Measurements from ENCODE around the gene FAM193B. TPM values are rescaled to one million over a fixed set of nuclear protein-coding genes. Genes with fewer than 3 reads are reported as not detected.

Gene FAM193B
- total and polyA plus RNA-seq, 4 donors: 14.3 to 31.8 (median 15.8) TPM

- DNase-seq (ENCODE audit: low spot score): no peak
- Histone ChIP-seq H3K27me3 (ENCODE audit: control insufficient read depth in 4 of 4, insufficient read depth in 4 of 4, low read length in 3 of 4) (no peaks in the 10 kb centered on the region), H3K36me3 (ENCODE audit: control insufficient read depth in 4 of 4, insufficient read depth in 3 of 4, low read depth in 1 of 4, low read length in 3 of 4) (peaks cover 14 to 19% (median 18%) of the 10 kb centered on the region in 4 donors), H3K4me3 (ENCODE audit: low read depth in 1 of 3, low read length in 3 of 3) (no peak overlapping the region), H3K9me3 (ENCODE audit: control insufficient read depth in 4 of 4, low read length in 3 of 4) (no peaks in the 10 kb centered on the region), H3K27ac (ENCODE audit: low read depth in 1 of 2, low read length in 2 of 2) (no peak overlapping the region), H3K4me1 (ENCODE audit: control insufficient read depth in 4 of 4, insufficient read depth in 4 of 4, low read length in 3 of 4) (peaks cover 2 to 18% (median 9%) of the 10 kb centered on the region in 4 donors), H3K9ac (ENCODE audit: low read depth in 1 of 2, low read length in 2 of 2) (no peak overlapping the region)
- no peak for TF ChIP-seq RXRA (IDR thresholded peaks at IDR 0.05)
- no peak for TF ChIP-seq MAX (IDR thresholded peaks at IDR 0.05)
- no peak for TF ChIP-seq SP1 (IDR thresholded peaks at IDR 0.05)
- no peak for TF ChIP-seq CTCF (IDR thresholded peaks at IDR 0.05; ENCODE audit: low read depth, low read length, missing input control)
- no peak for TF ChIP-seq HNF4A (conservative IDR thresholded peaks at IDR 0.05)
- no peak for TF ChIP-seq FOXA2 (IDR thresholded peaks at IDR 0.05)
- no peak for TF ChIP-seq NR2F2 (IDR thresholded peaks at IDR 0.05)
- 92% methylated on average over 1 of the region's 1 CpG for WGBS
Measured at GRCh38 chr5:177590406-177590805, 36.0 kb upstream of the FAM193B start.

GRCh38 chr5:177588413-177588909, 34.1 kb upstream of the FAM193B start:
- H3K4me3 ChIP-seq (ENCODE audit: low read depth in 1 of 3, low read length in 3 of 3): no peak overlapping the region
- no peaks in the 10 kb centered on the region for H3K27me3 ChIP-seq (ENCODE audit: control insufficient read depth in 4 of 4, insufficient read depth in 4 of 4, low read length in 3 of 4)
- TF ChIP-seq HNF4A (conservative IDR thresholded peaks at IDR 0.05): no peak
- no peak for TF ChIP-seq TAF1 (conservative IDR thresholded peaks at IDR 0.05)
- no peak for TF ChIP-seq NR2F2 (IDR thresholded peaks at IDR 0.05)
- no peak for TF ChIP-seq HNF4G (IDR thresholded peaks at IDR 0.05)
- TF ChIP-seq RXRA (IDR thresholded peaks at IDR 0.05): no peak
- no peak for TF ChIP-seq FOXA2 (IDR thresholded peaks at IDR 0.05)
- TF ChIP-seq RAD21 (IDR thresholded peaks at IDR 0.05): no peak
- DNase-seq (ENCODE audit: low spot score): no peak
- no peaks in the 10 kb centered on the region for H3K9me3 ChIP-seq (ENCODE audit: control insufficient read depth in 4 of 4, low read length in 3 of 4)
- no peak overlapping the region for H3K27ac ChIP-seq (ENCODE audit: low read depth in 1 of 2, low read length in 2 of 2)
- H3K9ac ChIP-seq (ENCODE audit: low read depth in 1 of 2, low read length in 2 of 2): no peak overlapping the region
- peaks cover 2 to 14% (median 7%) of the 10 kb centered on the region in 4 donors for H3K4me1 ChIP-seq (ENCODE audit: control insufficient read depth in 4 of 4, insufficient read depth in 4 of 4, low read length in 3 of 4)
- peaks cover 0 to under 1% (median 0%) of the 10 kb centered on the region in 4 donors for H3K36me3 ChIP-seq (ENCODE audit: control insufficient read depth in 4 of 4, insufficient read depth in 3 of 4, low read depth in 1 of 4, low read length in 3 of 4)
- WGBS: 32% methylated on average over 13 of the region's 13 CpGs

GRCh38 chr5:177578316-177578715, 24.0 kb upstream of the FAM193B start:
- no peak for TF ChIP-seq GABPA (IDR thresholded peaks at IDR 0.05 in 1 of 2, conservative IDR thresholded peaks at IDR 0.05 in 1 of 2)
- no peak for TF ChIP-seq RXRA (IDR thresholded peaks at IDR 0.05)
- TF ChIP-seq RAD21 (IDR thresholded peaks at IDR 0.05): no peak
- no peak for TF ChIP-seq ZBTB33 (IDR thresholded peaks at IDR 0.05)
- no peak for TF ChIP-seq JUND (IDR thresholded peaks at IDR 0.05)
- no peak for TF ChIP-seq MAX (IDR thresholded peaks at IDR 0.05)
- no peaks in the 10 kb centered on the region for H3K36me3 ChIP-seq (ENCODE audit: control insufficient read depth in 4 of 4, insufficient read depth in 3 of 4, low read depth in 1 of 4, low read length in 3 of 4)
- 90% methylated on average over 8 of the region's 8 CpGs for WGBS
- no peaks in the 10 kb centered on the region for H3K4me1 ChIP-seq (ENCODE audit: control insufficient read depth in 4 of 4, insufficient read depth in 4 of 4, low read length in 3 of 4)
- no peak for DNase-seq (ENCODE audit: low spot score)
- no peak overlapping the region for H3K9ac ChIP-seq (ENCODE audit: low read depth in 1 of 2, low read length in 2 of 2)
- H3K27me3 ChIP-seq (ENCODE audit: control insufficient read depth in 4 of 4, insufficient read depth in 4 of 4, low read length in 3 of 4): no peaks in the 10 kb centered on the region
- no peak overlapping the region for H3K27ac ChIP-seq (ENCODE audit: low read depth in 1 of 2, low read length in 2 of 2)
- no peak overlapping the region for H3K4me3 ChIP-seq (ENCODE audit: low read depth in 1 of 3, low read length in 3 of 3)
- no peaks in the 10 kb centered on the region for H3K9me3 ChIP-seq (ENCODE audit: control insufficient read depth in 4 of 4, low read length in 3 of 4)
